ES-I3 (cell line): ENCODE results near the gene PXMP2.
"Not testable (repeated sequence)": the region's sequence is repeated elsewhere in the genome, so short reads cannot be mapped to it uniquely, and the experiment has no call there.

ENCODE experiments used
- H3K36me3 ChIP-seq: 2 replicates; pipeline ENCODE4 v1.6.1; 2013; ENCODE audit warnings: mild to moderate bottlenecking, low read length, control low read depth, moderate library complexity; ENCODE audit not compliant: insufficient read depth
- H3K4me1 ChIP-seq: 2 replicates; pipeline ENCODE4 v1.6.1; 2013; ENCODE audit warnings: mild to moderate bottlenecking, control low read depth, low read length; ENCODE audit not compliant: insufficient read depth
- H3K9ac ChIP-seq: 2 replicates; pipeline ENCODE4 v1.6.1; 2013; ENCODE audit warnings: low read depth, mild to moderate bottlenecking, low read length, moderate library complexity
- H3K9me3 ChIP-seq: 2 replicates; pipeline ENCODE4 v1.6.1; 2013; ENCODE audit warnings: mild to moderate bottlenecking, low read length, moderate library complexity; ENCODE audit not compliant: control insufficient read depth, insufficient read depth

The PXMP2 gene

DNA sequence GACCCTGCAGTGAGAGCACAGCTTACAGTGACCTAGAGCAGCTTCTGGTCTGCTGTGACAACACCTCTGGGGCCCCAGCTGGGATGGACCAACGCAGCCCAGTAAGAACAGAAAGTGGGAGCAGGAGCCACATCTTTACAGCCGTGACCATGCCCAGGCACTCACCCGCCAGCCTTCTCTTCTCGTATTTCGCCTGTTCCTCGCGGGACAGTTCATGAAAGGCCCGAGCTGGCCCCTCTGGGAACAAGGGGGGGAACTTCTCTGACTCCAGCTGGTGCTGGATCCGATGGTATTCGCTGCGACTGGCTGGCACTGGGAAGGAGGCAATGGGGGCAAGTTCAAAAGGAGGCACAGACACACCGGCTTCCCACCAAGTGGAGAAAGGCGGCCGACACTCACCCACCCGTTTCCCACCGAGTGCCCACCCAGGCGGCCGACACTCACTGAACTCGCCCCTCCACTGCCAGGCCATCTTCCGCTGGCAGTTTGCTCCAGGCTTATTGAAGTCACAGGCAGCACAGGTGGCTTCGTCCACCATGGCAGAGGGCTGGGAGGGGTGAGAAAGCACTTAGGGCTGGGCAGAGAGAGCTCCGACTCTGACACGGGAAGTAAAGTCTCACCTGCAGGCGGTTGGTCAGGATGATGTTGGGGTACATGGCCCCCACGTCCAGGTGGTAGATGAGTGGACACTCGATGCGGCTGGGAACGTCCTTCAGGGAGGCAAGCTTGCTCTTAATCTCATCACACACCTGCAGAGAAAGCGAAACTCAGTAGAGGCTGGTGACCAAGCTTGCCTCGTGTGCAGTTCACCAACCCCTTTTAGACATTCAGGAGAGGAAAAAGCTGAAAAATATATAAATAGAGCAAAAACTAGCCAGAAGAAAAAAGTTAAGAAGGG is 18.9 kb upstream of the PXMP2 start:
- Histone ChIP-seq H3K36me3 (peaks cover 32% of the 10 kb centered on the region), H3K9ac (no peak overlapping the region), H3K9me3 (no peaks in the 10 kb centered on the region), H3K4me1 (no peaks in the 10 kb centered on the region)

DNA sequence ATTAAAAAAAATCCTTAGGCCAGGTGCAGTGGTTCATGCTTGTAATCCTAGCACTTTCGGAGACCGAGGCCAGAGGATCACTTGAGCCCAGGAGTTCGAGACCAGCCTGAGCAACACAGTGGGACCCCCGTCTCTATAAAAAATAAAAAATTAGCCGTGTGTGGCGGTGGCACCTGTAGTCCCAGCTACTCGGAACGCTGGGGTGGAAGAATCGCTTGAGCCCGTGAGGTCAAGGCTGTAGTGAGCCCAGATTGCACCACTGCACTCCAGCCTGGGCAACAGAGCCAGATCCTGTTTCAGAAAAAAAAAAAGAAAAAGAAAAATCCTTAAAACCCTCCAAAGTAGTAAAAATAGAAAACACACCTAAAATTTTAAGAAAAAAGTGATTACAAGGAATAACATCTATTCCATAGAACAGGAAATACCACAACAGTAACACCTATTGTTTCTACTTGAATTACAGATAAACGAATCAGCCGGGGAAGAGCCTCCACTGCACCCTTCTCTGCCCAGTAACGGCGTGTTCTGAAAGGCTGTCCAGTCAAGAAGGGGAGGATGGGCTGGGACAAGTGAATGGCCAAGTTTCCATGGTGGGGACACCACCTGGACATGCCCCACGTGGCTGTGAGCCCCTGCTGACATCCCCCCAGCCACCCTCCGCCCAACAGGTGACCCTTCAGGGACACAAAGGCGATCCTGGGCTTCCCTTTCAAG is 18.1 kb upstream of the PXMP2 start:
- Histone ChIP-seq H3K4me1 (no peaks in the 10 kb centered on the region), H3K9ac (no peak overlapping the region), H3K36me3 (peaks cover 32% of the 10 kb centered on the region), H3K9me3 (no peaks in the 10 kb centered on the region)

DNA sequence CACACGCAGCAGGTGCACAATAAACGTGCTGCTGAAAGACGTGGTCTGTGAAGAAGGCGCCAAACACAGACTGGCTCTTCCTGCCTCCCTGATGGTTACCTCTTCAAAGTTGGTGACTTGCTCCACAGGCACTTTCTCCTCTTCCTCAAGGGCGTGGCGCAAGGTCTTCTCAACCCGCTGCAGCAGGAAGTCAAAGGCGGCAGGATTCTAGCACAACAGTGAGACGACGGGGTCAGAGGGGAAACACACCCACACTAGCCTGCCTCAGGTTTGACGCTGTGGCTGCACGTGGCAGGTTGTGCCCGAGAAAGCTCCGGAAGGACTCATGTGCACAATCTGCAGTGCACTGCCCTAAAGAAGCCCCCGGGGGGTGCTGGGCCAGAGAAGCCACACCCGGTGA is 15.3 kb upstream of the PXMP2 start:
- Histone ChIP-seq H3K4me1 (no peaks in the 10 kb centered on the region), H3K9me3 (no peaks in the 10 kb centered on the region), H3K36me3 (peaks cover 31% of the 10 kb centered on the region), H3K9ac (no peak overlapping the region)

DNA sequence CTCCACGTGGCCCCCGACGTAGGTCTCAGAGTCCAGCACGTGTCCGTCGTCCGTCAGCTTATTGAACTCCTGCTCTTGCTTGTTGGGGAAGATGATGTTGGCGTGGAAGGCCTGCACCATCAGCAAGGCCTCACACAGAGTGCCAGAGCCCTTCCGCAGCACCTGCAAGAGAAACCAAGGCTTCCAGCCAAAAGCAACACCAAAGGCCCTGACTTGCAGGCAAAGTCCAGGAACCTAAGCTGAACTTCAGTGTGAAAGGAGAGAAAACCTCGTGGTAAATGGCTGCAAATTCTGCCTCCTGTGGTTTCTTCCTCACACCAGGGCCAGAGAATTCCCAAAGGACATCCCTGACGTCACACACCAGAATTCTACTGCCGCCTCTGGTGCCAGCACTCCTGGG is 14.7 kb upstream of the PXMP2 start:
- Histone ChIP-seq H3K4me1 (no peaks in the 10 kb centered on the region), H3K9ac (no peak overlapping the region), H3K9me3 (no peaks in the 10 kb centered on the region), H3K36me3 (peaks cover 29% of the 10 kb centered on the region)

DNA sequence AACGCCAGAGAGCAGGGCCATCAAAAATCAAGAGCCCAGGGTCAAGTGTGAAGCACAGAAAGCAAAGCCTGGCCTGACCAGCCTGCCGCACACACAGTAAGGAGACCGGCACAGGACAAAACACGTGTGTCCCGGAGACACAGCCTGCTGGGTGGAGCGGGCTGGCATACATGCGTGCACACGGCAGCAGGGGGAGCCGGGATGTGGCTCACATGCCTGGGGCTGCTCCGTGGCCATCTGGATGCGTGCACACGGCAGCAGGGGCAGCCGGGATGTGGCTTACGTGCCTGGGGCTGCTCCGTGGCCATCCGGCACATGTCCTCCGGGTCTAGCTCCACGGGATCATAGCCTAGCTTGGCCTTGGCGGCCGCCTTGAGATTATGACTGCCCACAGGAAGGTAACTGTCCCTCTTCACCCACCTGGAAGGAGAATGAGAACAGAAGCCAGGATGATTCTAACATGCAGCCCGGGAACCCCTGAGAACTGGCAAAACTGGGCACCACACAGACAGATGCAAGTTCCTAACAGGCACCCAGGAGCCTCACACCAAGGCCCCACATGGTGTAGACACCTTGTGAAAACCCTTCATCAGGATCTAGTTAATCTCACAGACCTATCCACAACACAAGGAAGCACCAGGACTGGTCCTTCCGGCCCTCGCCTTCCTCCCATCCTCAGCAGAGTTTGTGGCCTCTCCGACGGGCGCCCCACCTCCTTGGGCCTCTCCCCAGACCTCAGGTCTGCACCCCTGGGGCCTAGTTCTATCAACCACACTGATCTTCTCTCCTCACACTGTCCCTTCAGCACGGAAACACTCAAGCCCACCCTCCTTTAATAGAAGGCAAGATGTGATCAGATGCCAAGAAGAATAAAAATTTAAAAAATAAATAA is 13.9 kb upstream of the PXMP2 start:
- Histone ChIP-seq H3K36me3 (peaks cover 29% of the 10 kb centered on the region), H3K9ac (no peak overlapping the region), H3K4me1 (no peaks in the 10 kb centered on the region), H3K9me3 (no peaks in the 10 kb centered on the region)

DNA sequence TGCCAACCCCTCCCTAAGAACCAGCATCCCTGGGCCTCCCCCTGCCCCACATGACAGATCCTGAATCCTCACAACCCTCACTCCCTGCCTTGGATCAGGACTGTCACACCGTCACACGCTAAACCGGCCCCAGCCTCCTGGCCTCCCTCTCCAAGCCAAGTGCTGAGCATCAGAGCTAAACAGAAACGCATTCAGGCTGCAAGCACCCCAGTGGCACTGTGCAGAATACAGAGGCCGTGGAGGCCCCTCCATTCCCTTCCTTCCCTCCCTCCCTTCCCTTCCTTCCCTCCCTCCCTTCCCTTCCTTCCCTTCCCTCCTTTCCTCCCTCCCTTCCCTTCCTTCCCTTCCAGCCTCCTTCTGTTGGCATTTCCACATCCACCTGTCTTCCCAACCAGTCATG is 12.8 kb upstream of the PXMP2 start:
- H3K9ac ChIP-seq, result no peak overlapping the region
- no peaks in the 10 kb centered on the region for H3K9me3 ChIP-seq
- no peaks in the 10 kb centered on the region for H3K4me1 ChIP-seq
- H3K36me3 ChIP-seq, result peaks cover 28% of the 10 kb centered on the region

DNA sequence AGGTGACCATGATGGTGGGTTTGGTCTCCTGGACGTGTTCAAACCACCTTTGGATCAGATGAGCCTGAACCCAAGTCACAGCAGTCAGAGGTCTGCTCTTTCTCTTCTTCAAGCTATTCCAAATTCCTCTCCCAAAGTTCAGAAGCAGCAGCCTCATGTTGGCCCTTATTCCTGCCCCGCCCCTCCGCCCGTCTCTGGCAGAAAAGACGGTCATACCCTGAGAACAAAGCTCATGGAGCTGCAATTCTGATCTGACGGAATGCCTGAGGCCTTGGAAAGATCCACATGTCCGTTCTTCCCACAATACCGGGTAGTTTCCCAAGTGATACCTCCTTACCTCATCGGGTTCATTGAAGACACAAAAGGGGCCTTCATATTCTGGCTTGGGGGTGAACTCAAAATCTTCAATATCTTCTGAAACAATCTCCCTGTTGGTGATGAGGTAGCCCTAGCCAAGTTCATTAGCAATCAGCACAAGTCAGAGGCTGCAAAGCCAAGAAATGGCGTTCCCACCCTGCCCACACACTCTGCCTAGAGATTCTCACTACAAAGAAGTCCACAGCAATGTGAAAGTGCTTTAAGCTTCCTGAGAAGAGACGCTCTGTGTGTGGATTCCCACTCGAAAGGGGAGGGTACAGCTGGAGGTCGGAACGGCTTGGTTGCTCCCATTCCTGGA is 11.5 kb upstream of the PXMP2 start:
- no peak overlapping the region for H3K9ac ChIP-seq
- no peaks in the 10 kb centered on the region for H3K9me3 ChIP-seq
- peaks cover 28% of the 10 kb centered on the region for H3K36me3 ChIP-seq
- H3K4me1 ChIP-seq, result no peaks in the 10 kb centered on the region

DNA sequence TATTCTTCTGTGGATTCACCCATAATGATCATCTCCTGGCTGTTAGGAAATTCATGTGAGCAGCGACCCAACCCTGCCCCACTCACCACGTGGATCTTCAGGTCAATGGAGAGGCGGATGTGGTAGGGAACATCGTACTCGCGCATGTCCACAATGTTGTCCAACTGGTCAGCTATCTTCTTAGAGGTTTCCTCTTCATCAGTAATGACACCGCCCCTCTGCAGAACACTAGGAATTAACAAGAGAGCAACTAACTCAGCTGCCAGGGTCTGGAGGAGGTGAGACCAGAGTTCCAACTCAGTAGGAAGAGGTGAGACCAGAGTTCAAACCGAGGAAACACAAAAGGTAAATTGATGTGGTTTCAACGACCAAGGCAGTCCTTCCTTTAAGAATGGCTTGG is 9.9 kb upstream of the PXMP2 start:
- H3K9ac ChIP-seq, result no peak overlapping the region
- H3K36me3 ChIP-seq, result peaks cover 20% of the 10 kb centered on the region
- H3K4me1 ChIP-seq, result no peaks in the 10 kb centered on the region
- no peaks in the 10 kb centered on the region for H3K9me3 ChIP-seq

DNA sequence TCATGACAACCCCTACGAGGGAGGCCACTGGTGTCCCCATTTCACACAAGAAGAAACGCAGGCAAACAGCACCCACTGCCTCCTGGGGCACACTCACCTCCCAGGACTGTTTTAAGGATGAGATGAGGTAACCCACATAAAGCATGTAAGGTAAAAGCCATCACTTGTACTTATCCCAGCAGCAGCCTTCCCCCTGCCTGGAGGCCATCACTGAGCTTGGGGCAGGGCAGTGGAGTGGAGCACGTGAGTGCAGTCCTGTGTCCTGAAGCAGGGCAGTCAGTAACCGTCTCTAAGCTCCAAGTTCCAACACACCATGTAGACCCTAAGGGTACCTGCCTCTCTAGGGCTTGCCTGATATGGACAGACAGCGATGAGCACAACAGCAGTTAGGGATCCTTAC is 2.0 kb upstream of the PXMP2 start:
- no peak overlapping the region for H3K9ac ChIP-seq
- H3K9me3 ChIP-seq, result no peaks in the 10 kb centered on the region
- peaks cover 5% of the 10 kb centered on the region; the same call in 1 of the 2 replicates for H3K4me1 ChIP-seq
- peaks cover 2% of the 10 kb centered on the region for H3K36me3 ChIP-seq

DNA sequence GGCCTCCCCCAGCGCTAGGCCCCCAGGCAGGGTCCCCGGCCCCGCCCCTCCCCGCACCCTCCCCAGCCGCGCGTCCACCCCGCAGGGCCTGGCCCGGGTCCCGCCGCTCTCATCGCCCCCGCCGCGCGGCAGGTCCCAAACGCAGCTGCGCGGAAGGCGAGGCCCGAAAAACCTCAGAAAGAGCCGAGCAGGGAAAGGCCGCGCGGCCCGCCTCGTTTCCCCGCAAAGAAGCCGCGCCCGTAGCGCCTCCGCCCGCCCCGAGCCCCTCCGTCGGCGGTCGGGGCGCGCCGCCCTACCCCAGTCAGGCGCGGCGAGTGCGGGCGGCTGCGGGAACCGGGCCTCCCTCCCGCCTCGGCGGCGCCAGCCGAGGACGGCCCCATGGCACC is 569 bp upstream of the PXMP2 start:
- H3K36me3 ChIP-seq, result peaks cover 2% of the 10 kb centered on the region; the same call in 1 of the 2 replicates
- H3K4me1 ChIP-seq, result peaks cover 5% of the 10 kb centered on the region; the same call in 1 of the 2 replicates
- H3K9ac ChIP-seq, result peak overlapping the region; percentile 73
- H3K9me3 ChIP-seq, result no peaks in the 10 kb centered on the region

DNA sequence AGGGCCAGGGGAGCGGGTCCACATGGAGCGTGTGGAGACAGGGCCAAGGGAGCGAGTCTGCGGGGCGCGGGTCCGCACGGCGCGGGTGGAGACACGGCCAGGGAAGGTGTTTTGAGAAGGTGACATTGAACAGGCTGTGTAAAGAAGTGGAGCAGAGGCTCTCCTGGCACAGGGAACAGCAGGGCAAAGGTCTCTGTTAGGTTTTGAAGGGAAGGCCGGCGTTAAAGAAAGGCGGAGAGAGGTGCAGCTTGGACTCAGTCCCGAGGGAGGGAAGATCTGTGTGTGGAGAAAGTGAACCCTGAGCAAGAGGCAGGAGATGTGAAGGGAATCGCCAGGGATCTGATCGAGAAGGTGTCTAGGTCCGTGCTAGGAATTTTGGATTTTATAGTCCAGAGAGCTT is 1.8 kb downstream of the PXMP2 start:
- H3K9me3 ChIP-seq, result no peaks in the 10 kb centered on the region

DNA sequence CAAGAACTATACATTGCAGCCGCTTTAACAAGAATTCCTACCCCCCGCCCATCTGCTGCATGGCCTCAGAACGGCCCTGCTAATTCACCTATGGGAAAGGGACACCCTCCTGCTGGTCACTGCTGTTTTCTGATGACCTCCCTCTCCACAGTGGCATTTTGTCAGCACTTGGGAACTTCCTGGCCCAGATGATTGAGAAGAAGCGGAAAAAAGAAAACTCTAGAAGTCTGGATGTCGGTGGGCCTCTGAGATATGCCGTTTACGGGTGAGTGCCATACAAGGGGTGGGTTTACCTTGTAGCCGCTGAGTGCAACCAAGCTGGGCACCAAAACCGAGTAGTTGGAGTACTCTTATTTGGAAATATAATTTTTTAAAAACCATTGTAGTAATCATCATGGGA is 2.7 kb downstream of the PXMP2 start:
- H3K4me1 ChIP-seq, result peaks cover 5% of the 10 kb centered on the region; the same call in 1 of the 2 replicates
- H3K9ac ChIP-seq, result no peak overlapping the region

More for the DNA sequence above, 1.8 kb downstream of the PXMP2 start:
- H3K9ac ChIP-seq, result no peak overlapping the region
- peaks cover 5% of the 10 kb centered on the region; the same call in 1 of the 2 replicates for H3K4me1 ChIP-seq
- peaks cover 2% of the 10 kb centered on the region; the same call in 1 of the 2 replicates for H3K36me3 ChIP-seq

DNA sequence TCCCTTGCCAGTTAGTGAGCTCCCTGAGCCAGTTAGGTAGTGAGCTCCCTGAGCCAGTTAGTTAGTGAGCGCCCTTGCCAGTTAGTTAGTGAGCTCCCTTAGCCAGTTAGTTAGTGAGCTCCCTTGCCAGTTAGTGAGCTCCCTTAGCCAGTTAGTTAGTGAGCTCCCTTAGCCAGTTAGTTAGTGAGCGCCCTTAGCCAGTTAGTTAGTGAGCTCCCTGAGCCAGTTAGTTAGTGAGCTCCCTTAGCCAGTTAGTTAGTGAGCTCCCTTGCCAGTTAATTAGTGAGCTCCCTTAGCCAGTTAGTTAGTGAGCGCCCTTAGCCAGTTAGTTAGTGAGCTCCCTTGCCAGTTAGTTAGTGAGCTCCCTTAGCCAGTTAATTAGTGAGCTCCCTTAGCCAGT is 4.6 kb downstream of the PXMP2 start:
- not testable (repeated sequence) for H3K4me1 ChIP-seq

More for the DNA sequence above, 2.7 kb downstream of the PXMP2 start:
- Histone ChIP-seq H3K36me3 (peaks cover 2% of the 10 kb centered on the region; the same call in 1 of the 2 replicates), H3K9me3 (no peaks in the 10 kb centered on the region)

DNA sequence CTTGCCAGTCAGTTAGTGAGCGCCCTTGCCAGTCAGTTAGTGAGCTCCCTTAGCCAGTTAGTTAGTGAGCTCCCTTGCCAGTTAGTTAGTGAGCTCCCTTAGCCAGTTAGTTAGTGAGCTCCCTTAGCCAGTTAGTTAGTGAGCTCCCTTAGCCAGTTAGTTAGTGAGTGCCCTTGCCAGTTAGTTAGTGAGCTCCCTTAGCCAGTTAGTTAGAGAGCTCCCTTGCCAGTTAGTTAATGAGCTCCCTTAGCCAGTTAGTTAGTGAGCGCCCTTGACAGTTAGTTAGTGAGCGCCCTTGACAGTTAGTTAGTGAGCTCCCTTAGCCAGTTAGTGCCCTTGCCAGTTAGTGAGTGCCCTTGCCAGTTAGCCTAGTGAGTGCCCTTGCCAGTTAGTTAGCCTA is 7.5 kb downstream of the PXMP2 start:
- H3K36me3 ChIP-seq, H3K9ac ChIP-seq, H3K9me3 ChIP-seq, H3K4me1 ChIP-seq: not testable (repeated sequence)

More for the DNA sequence above, 4.6 kb downstream of the PXMP2 start:
- not testable (repeated sequence) for H3K9me3 ChIP-seq, H3K9ac ChIP-seq, H3K36me3 ChIP-seq
